ENCODE data around the gene PALLD. TPM values are rescaled to one million over a fixed set of nuclear protein-coding genes. Genes with fewer than 3 reads are reported as not detected.
A peak's percentile ranks its signal among the peaks of the same experiment; 100 is the strongest.

The PALLD gene
- total and polyA plus RNA-seq, 2 of the 8 experiments (the other 6 are each of a cell fraction or from before 2014, with no cell fraction given): 10.5 to 25.0 TPM

DNA sequence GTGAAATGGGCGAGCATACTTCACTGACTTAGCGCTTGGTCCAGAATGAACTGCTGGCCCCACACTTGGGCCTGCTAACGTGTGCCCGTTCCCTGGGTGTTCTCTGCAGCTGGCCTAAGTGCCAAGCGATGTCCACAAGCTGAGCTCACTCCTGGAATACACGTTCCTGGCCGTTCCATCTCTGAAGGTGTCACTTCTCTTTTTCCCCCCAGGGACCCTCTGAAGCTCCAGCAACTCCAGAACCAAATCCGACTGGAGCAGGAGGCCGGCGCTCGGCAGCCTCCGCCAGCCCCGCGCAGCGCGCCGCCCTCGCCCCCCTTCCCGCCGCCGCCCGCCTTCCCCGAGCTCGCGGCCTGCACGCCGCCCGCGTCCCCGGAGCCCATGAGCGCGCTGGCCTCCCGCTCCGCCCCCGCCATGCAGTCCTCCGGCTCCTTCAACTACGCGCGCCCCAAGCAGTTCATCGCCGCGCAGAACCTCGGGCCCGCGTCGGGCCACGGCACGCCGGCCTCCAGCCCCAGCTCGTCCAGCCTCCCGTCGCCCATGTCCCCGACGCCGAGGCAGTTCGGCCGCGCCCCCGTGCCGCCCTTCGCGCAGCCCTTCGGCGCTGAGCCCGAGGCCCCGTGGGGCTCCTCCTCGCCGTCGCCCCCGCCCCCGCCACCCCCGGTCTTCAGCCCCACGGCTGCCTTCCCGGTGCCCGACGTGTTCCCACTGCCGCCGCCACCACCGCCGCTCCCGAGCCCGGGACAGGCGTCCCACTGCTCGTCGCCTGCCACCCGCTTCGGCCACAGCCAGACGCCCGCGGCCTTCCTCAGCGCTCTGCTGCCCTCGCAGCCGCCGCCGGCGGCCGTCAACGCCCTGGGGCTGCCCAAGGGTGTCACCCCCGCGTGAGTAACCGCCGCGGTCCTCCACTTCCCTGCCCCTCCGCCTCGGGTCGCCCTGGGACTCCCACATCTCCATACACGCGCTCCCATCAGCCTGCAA lies 380.9 kb downstream of the PALLD start (continued):
- TF ChIP-seq KDM1A (IDR thresholded peaks at IDR 0.05; ENCODE audit: borderline replicate concordance, low read length): no peak
- no peak for TF ChIP-seq NRF1 (IDR thresholded peaks at IDR 0.05; ENCODE audit: low read depth, low read length)
- no peak for TF ChIP-seq SAP30 (IDR thresholded peaks at IDR 0.05; ENCODE audit: insufficient read depth, insufficient replicate concordance, low read length)
- peak; percentile 76 for TF ChIP-seq ASH2L (IDR thresholded peaks at IDR 0.05; ENCODE audit: low read length)
- TF ChIP-seq TAF7 (optimal IDR thresholded peaks at IDR 0.05; ENCODE audit: borderline replicate concordance, low read depth, low read length): peak; percentile 35
- TF ChIP-seq EZH2 (IDR thresholded peaks at IDR 0.05; ENCODE audit: low read depth, low read length, severe bottlenecking): peak; percentile 36
- TF ChIP-seq SP4 (IDR thresholded peaks at IDR 0.05; ENCODE audit: low read length): no peak
- TF ChIP-seq, protein P1, sequence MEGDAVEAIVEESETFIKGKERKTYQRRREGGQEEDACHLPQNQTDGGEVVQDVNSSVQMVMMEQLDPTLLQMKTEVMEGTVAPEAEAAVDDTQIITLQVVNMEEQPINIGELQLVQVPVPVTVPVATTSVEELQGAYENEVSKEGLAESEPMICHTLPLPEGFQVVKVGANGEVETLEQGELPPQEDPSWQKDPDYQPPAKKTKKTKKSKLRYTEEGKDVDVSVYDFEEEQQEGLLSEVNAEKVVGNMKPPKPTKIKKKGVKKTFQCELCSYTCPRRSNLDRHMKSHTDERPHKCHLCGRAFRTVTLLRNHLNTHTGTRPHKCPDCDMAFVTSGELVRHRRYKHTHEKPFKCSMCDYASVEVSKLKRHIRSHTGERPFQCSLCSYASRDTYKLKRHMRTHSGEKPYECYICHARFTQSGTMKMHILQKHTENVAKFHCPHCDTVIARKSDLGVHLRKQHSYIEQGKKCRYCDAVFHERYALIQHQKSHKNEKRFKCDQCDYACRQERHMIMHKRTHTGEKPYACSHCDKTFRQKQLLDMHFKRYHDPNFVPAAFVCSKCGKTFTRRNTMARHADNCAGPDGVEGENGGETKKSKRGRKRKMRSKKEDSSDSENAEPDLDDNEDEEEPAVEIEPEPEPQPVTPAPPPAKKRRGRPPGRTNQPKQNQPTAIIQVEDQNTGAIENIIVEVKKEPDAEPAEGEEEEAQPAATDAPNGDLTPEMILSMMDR (IDR thresholded peaks at IDR 0.05; ENCODE audit: control extremely low read depth in 1 of 3, insufficient read depth in 1 of 3, low read depth in 1 of 3, low read length in 3 of 3): no peak
- no peak for TF ChIP-seq SIRT6 (IDR thresholded peaks at IDR 0.05; ENCODE audit: low read length)
- TF ChIP-seq, protein P2, sequence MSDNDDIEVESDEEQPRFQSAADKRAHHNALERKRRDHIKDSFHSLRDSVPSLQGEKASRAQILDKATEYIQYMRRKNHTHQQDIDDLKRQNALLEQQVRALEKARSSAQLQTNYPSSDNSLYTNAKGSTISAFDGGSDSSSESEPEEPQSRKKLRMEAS (IDR thresholded peaks at IDR 0.05): peak; percentile 8; the same call in 1 of the 2 replicates
- TF ChIP-seq MAFK (IDR thresholded peaks at IDR 0.05; ENCODE audit: low read depth, low read length): no peak; the same call in 1 of the 2 replicates
- TF ChIP-seq BACH1 (IDR thresholded peaks at IDR 0.05; ENCODE audit: low read length): 0 out of 2 replicates have a peak, but pooled peaks have one; percentile 26
- no peak for TF ChIP-seq BRCA1 (IDR thresholded peaks at IDR 0.05; ENCODE audit: low read depth, low read length)
- TF ChIP-seq TBP (IDR thresholded peaks at IDR 0.05; ENCODE audit: low read depth, low read length): no peak
- no peak for TF ChIP-seq FOSL1 (IDR thresholded peaks at IDR 0.05; ENCODE audit: insufficient read depth, low read depth, low read length)
- TF ChIP-seq SP2 (IDR thresholded peaks at IDR 0.05; ENCODE audit: low read length): no peak
- TF ChIP-seq RAD21 (IDR thresholded peaks at IDR 0.05 in 1 of 2, conservative IDR thresholded peaks at IDR 0.05 in 1 of 2; ENCODE audit: low read depth in 2 of 2, low read length in 2 of 2): peak in 1 of 2 experiments; percentile 1; a peak in 2 of 4 replicates
- TF ChIP-seq, protein P3, sequence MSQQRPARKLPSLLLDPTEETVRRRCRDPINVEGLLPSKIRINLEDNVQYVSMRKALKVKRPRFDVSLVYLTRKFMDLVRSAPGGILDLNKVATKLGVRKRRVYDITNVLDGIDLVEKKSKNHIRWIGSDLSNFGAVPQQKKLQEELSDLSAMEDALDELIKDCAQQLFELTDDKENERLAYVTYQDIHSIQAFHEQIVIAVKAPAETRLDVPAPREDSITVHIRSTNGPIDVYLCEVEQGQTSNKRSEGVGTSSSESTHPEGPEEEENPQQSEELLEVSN (IDR thresholded peaks at IDR 0.05): peak; percentile 28; the same call in 1 of the 2 replicates
- TF ChIP-seq POU5F1 (IDR thresholded peaks at IDR 0.05; ENCODE audit: low read depth, low read length): no peak

Measured in H1 (cell line).